GM21825 (cell line): ENCODE data around the gene BUD31.
A peak's percentile ranks its signal among the peaks of the same experiment; 100 is the strongest.
"Not testable (repeated sequence)": the region's sequence is repeated elsewhere in the genome, so short reads cannot be mapped to it uniquely, and the experiment has no call there.

ENCODE experiments used
- ATAC-seq: cut with Tn5 transposase; IDR thresholded peaks from one replicate; pipeline ENCODE4 v1.9.1; 2021; ENCODE audit warnings: mild to moderate bottlenecking, moderate library complexity; ENCODE audit not compliant: unreplicated experiment

Gene BUD31

GRCh38 chr7:99397297-99397983, 11.3 kb upstream of the BUD31 start:
- ATAC-seq: no peak

DNA sequence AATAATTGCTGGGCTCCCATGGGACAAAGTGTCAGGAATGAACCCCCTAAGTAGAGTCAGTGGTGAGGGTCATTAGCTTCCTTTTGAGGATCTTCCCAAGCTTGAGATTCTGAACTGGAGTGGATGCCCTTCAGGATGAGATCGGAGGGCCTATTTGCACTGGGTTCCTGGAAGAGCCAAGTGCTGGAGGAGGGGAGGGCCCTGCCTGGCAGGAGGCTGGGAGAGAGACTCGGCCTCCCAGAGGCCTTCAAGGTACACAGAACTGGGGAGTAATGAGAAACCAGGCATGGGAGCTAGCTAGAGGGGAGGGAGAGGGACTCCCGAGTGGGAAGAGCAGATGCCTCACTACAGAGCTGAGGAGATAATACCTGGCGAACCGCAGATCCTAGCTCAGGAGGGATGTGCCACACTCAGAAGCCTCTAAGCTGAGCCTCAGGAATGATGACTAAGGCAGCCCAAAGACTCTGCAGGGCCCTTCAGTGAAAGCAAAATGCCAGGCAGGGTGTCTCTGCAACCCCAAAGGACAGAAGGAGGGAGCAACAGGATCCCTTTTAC, 9.8 kb upstream of the BUD31 start:
- ATAC-seq: no peak

- no peak for ATAC-seq
Measured at GRCh38 chr7:99399597-99399996, 9.2 kb upstream of the BUD31 start.

DNA sequence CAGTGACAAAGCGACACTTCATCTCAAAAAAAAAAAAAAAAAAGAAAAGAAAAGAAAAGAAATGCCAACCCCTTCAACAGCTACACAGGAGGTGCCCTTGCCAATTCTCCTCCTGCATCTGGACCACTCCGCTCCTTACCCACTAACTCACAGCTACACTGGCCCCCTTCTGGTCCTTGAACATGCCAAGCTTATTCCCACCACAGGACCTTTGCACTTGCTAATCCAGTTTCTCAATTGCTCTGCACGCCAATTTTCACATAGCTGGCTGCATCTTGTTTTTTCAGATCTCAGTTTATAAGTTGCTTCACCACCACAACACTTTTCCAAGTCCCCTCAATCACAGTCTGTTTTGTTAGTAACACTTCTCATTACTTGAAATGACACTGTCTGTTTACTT, 5.9 kb upstream of the BUD31 start:
- ATAC-seq: no peak

- ATAC-seq: no peak
Measured at GRCh38 chr7:99403764-99404163, 5.0 kb upstream of the BUD31 start.

DNA sequence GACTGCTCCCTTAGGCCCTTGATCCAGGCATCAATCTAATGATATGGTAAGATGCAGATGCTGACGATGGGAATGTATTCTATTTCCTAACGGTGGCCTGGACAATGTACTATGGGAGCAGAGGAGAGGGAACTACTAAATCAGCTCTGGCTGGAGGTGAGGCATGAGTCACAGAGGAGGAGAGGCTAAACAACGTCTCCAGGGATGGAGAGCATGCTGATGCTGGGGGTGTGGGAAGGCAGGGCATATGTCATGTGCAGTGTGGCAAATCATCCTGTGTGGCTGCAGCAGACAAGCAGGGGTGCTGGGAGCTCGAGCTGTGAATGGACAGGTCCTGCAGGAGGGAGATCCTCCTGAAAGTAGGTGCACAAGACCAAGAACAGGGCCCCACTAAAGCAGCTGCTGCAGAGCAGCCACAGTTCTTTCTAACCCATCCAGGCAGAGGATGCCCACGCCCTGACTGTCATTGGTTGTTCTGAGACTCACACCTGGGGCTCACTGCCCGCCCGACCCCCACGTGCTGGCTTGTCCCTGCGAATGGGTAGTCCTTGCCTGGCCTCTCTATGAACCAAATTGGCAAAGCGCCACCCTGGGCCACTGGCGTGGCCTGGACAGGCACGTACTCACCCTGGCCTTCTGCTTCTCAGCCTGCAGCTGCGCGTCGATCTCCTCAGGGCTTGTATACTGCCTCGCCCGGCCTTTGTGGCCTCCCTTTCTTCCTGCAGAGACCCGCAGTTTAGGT, 4.4 kb upstream of the BUD31 start:
- ATAC-seq: no peak

DNA sequence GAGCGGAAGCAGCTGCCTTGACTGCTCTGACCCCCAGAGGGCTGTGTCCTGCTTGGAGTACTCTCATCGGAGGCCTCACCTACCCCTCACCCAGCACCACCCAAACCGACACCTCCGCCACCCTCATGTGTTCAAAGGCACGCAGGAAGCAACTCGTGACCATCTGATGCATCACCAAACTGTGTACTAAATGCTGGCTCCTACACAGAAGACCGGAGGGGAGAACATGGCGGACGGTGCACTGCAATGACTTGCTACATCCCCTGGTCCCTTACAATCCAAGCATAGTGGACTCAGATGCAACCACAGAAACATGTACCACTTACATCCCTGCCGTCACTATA, 3.8 kb upstream of the BUD31 start:
- ATAC-seq: no peak

- no peak for ATAC-seq
Measured at GRCh38 chr7:99406557-99406956, 2.2 kb upstream of the BUD31 start.

DNA sequence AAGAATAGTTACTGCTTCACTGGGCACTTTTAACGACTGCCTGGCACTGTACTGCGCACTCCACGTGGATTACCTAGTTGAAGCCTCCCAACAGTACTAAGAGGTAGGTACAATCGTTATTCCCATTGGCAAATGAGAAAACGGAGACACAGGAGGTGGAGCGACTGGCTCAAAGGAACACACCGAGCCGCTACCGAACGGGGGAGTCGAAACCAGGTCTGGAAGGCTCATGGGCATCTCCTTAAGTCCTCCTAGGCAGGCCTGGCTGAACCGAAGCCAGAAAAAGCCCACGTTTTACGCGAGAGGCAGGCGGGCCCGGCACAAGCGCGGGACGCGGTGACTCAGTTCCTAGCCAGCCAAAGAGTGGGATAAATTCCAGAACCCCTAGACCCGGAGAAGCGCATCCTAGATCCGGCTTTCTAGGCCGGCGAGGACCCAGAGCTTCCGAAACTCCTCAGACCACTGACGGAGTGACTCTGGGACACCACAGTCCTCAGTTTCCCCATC, 844 bp upstream of the BUD31 start:
- ATAC-seq: peak; percentile 10

DNA sequence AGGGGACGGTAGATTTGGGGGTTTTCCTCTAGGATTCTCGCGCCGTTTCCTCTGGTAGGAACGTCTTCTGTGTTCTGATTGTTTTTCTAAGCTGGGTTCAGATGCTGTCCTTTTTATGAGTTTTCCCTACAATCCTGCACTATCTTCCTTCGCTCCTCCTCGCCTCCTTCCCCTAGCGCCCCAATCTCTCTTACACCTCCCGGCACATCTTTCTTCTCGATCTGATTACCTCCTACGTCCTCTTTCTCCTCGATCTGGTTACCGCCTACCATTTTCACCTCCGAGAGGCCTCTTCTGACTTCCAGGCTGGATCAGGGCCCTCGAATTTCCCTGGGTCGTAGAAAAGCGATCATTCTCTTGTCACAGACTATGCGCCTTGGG, 413 bp downstream of the BUD31 start:
- no peak for ATAC-seq

- ATAC-seq: no peak
Measured at GRCh38 chr7:99409806-99410205, 1.0 kb downstream of the BUD31 start.

- ATAC-seq: no peak
Measured at GRCh38 chr7:99410635-99411034, 1.9 kb downstream of the BUD31 start.

GRCh38 chr7:99415513-99416127, 6.9 kb downstream of the BUD31 start:
- not testable (repeated sequence) for ATAC-seq

DNA sequence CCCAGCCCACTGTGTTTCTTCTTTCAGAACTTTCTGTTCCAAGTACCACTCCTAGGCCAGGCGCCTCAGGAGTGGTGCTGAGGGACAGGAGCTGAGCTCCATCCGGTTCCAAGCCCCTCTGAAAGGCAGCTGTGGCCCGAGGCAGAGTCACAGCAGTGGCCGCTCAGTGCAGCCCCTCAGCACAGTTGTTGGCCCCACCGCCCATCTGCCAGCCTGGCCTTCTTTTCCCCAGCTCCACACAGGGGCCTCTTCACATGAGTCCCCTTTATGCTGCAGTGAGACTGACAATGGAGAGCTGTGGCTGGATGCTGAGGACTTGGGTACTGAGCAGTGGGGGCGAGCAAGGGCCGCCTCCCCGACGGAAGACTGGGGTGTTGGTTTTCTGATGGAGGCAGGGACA, 9.5 kb downstream of the BUD31 start:
- ATAC-seq: no peak

DNA sequence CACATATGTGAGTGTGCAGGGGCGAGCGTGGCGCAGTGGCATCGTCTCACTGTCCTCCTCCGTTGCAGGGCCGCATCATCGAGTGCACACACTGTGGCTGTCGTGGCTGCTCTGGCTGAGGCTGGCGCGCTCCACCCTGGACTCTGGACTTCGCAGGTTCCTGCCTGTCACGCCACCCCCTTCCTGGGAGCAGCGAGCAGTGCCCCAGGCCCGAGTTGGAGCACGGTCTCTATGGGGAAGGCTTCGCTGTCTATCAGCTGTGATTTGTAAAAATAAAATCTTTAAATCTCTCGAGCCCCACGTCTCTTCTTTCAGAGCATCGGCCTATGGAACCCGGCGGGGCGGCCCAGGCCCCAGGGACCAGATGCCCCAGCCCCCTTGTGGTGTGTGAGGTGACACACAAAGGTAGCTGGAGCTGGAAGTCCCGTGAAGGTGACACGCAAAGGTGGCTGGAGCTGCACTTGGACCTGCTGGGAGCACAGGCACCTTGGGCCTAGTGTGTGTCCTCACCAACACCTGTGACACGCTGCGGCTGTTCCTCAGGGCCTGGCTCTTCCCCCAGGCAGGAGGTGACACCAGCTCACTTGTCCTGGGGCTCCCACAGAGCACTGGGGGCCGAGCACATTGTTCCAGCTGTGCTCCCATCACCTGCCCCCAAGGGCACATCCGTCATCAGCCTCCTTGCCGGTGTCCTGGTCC, 10.7 kb downstream of the BUD31 start:
- no peak for ATAC-seq

- ATAC-seq: no peak
Measured at GRCh38 chr7:99420213-99420612, 11.4 kb downstream of the BUD31 start.

GRCh38 chr7:99420986-99421385, 12.2 kb downstream of the BUD31 start:
- ATAC-seq: no peak

- ATAC-seq: no peak
Measured at GRCh38 chr7:99422186-99422585, 13.4 kb downstream of the BUD31 start.

DNA sequence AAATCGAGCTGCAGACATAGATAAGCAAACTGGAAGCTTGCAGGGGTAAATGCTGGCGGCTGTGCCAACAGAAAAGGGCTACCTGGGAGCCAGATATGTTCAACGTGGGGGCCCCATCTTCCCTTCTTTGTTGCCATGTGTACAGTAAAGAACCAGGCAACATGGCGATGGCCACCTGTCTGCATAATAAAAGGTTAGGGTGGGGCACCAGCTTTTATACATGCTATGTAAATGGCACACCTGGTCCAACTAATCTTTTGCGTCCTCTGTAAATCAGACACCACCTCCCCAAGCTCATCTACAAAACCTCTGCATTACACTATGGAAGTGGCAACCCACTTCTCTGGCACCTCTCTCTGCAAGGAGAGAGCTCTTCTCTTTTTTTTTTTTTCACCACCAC, 13.9 kb downstream of the BUD31 start:
- no peak for ATAC-seq

DNA sequence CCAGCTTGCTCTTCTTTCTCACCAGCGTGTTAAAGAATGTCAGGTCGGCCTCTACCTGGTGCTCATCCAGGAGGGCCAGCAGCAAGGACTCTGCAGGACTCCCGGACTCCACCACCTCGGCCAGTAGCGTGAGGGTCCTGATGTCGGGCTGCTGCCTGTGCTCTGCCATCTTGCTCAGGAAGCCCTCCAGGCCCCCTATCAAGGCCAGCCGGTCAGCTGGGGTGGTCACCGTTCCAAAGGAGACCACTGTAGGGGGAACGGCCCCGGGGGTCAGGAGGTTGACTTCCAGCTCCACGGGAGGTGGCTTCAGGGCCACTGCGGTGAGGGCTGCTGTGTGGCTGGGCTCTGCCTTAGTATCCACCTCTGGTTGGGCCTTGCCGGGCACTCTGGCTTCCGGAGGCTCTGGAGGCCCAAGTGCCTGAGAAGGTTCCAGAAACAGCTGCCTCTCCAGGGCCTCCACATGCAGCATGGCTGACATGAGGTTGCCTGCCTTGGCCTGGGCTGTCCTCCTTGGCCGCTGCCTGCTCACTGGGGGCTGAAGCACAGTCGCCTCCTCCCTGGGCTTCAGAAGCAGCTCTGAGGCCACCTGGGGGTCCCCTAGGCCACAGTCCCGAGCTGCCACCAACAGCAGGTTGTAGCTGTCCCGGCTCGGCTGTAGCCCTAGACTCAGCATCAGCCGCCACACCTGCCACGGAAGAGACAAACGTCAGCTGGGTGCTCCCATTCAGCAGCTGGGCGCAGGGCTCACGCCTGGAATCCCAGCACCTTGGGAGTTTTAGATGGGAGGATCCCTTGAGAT, 16.4 kb downstream of the BUD31 start:
- no peak for ATAC-seq
